Kidney (tissue), 14 donors: ENCODE measurements around the gene ATP8B1. TPM values are rescaled to one million over a fixed set of nuclear protein-coding genes. Genes with fewer than 3 reads are reported as not detected.

ENCODE experiments used
- DNase-seq, 5 donors: peaks; one replicate each; pipeline ENCODE4 v3.0.0-alpha.2; 2013 to 2020
- FAIRE-seq: peaks from 2 replicates; lab custom pipeline; 2012; peaks lifted over from hg19 to GRCh38; lab: Jason Lieb, UNC
- H3K27ac ChIP-seq, 2 donors: one replicate each; pipeline ENCODE4 v1.7.0; 2013; ENCODE audit warnings: low read depth in 2 of 2, low read length in 2 of 2, inconsistent platforms in 1 of 2
- H3K27me3 ChIP-seq: one replicate; pipeline ENCODE4 v1.7.1; 2013; ENCODE audit warnings: low read length, inconsistent platforms; ENCODE audit not compliant: control insufficient read depth, insufficient read depth
- H3K36me3 ChIP-seq, 3 donors: one replicate each; pipeline versions ENCODE4 v1.7.0 to v1.7.1; 2013; ENCODE audit warnings: low read length in 3 of 3, control low read depth in 1 of 3, inconsistent platforms in 1 of 3; ENCODE audit not compliant: insufficient read depth in 3 of 3, control insufficient read depth in 2 of 3
- H3K4me1 ChIP-seq, 3 donors: one replicate each; pipeline versions ENCODE4 v1.7.0 to v1.7.1; 2013; ENCODE audit warnings: low read length in 3 of 3, inconsistent platforms in 1 of 3, low read depth in 1 of 3; ENCODE audit not compliant: control insufficient read depth in 2 of 3, insufficient read depth in 2 of 3
- H3K4me3 ChIP-seq, 3 donors: one replicate each; pipeline versions ENCODE4 v1.7.0 to v1.8.1; 2013; ENCODE audit warnings: low read length in 3 of 3, control low read depth in 1 of 3, inconsistent platforms in 1 of 3
- H3K9ac ChIP-seq, 3 donors: one replicate each; pipeline versions ENCODE4 v1.7.0 to v1.7.1; 2013; ENCODE audit warnings: low read length in 3 of 3, control low read depth in 1 of 3, inconsistent platforms in 1 of 3
- H3K9me3 ChIP-seq, 3 donors: one replicate each; pipeline versions ENCODE4 v1.7.0 to v1.7.1; 2013; ENCODE audit warnings: low read length in 3 of 3, control low read depth in 1 of 3, inconsistent platforms in 1 of 3; ENCODE audit not compliant: control insufficient read depth in 2 of 3, insufficient read depth in 1 of 3
- intact Hi-C: fragments of 100-400 bp; cut with DNase I; formaldehyde crosslinking; loops from one replicate; pipeline ENCODE4 v1.11.1; 2022
- polyA plus RNA-seq: library from polyadenylated mRNA; stranded (reverse); fragments of 350-450 nt; fragmentation: Illumina TruSeq; extraction: RNeasy Lipid Tissue Mini Kit (QIAGEN cat#74804); gene quantifications from one replicate; pipeline ENCODE4 v1.2.3, GENCODE V29; 2014; ENCODE audit warnings: low read depth, low replicate concordance; ENCODE audit not compliant: insufficient read depth
- total RNA-seq: library from RNA; stranded (reverse); fragmentation: NEBNext Ultra II Directional; extraction: Animal tissue kit (Norgen Biotek cat#: 25700); gene quantifications from one replicate; pipeline ENCODE4 v1.2.1, GENCODE V29; 2021
- TF ChIP-seq, protein P1 (sequence below): IDR thresholded peaks from 3 replicates; pipeline ENCODE4 v1.5.1; 2012; ENCODE audit warnings: mild to moderate bottlenecking, moderate library complexity, borderline replicate concordance; ENCODE audit not compliant: insufficient read depth; ENCODE audit errors: extremely low read depth
- donor health status: control.
- donor health status: control.
- donor health status: control.
- donor health status: control.
- donor health status: control.
- donor health status: DM: yes; HTN: yes; CAD: no.
- donor health status: Normal renal cell carcinoma (clear cell type).

The ATP8B1 gene
- total and polyA plus RNA-seq, 2 donors from 2014 or later: 5.2 to 40.8 TPM

DNA sequence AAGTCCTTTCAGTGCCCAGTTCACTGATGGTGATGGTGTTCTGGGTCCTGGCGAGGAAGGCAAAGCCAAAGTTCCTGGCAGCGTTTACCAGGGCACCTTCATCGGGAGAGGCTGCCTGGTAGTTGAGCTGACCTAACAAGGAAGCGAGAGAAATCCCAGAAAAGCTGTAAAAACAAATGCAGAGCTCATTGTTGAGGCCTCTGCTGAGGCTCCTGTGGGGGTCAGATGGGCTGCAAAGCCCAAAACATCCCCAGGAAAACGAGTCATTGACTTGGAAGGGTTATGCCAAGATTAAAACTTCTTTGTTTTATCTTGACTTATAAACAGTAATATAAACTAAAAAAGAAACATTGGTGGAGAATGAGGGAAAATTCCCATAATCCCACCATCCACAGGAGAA is 128.2 kb downstream of the ATP8B1 start:
- Histone ChIP-seq H3K9ac (no peak overlapping the region), H3K9me3 (no peaks in the 10 kb centered on the region), H3K4me3 (no peak overlapping the region), H3K27me3 (no peaks in the 10 kb centered on the region), H3K27ac (no peak overlapping the region), H3K4me1 (no peaks in the 10 kb centered on the region), H3K36me3 (peaks cover 0 to 4% (median 0%) of the 10 kb centered on the region in 3 donors)
- DNase-seq (no peak), FAIRE-seq (no peak)
- TF ChIP-seq, protein P1, sequence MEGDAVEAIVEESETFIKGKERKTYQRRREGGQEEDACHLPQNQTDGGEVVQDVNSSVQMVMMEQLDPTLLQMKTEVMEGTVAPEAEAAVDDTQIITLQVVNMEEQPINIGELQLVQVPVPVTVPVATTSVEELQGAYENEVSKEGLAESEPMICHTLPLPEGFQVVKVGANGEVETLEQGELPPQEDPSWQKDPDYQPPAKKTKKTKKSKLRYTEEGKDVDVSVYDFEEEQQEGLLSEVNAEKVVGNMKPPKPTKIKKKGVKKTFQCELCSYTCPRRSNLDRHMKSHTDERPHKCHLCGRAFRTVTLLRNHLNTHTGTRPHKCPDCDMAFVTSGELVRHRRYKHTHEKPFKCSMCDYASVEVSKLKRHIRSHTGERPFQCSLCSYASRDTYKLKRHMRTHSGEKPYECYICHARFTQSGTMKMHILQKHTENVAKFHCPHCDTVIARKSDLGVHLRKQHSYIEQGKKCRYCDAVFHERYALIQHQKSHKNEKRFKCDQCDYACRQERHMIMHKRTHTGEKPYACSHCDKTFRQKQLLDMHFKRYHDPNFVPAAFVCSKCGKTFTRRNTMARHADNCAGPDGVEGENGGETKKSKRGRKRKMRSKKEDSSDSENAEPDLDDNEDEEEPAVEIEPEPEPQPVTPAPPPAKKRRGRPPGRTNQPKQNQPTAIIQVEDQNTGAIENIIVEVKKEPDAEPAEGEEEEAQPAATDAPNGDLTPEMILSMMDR: no peak
- intact Hi-C loops: no loop called here

DNA sequence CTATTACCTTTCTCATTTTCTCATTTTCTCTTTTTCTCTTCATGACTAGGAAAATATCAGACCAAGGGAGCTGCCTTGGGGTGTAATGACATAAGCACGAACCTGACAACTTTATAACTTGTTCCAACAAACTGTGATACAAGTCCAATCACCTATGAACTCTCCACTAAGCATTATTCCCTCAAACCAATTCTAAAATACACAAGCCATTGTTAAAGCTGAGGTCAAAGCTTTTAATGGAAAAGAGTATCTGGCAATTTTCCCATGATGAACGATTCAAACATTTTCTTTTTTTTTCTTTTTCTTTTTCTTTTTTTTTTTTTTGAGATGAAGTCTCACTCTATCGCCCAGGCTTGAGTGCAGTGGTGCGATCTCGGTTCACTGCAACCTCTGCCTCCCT is 133.1 kb downstream of the ATP8B1 start:
- H3K9me3 ChIP-seq: no peaks in the 10 kb centered on the region
- no peak overlapping the region for H3K27ac ChIP-seq
- H3K9ac ChIP-seq: no peak overlapping the region
- peaks cover 0 to 4% (median 4%) of the 10 kb centered on the region in 3 donors for H3K36me3 ChIP-seq
- H3K4me1 ChIP-seq: no peaks in the 10 kb centered on the region
- no peak for FAIRE-seq
- H3K27me3 ChIP-seq: no peaks in the 10 kb centered on the region
- TF ChIP-seq, protein P1: no peak
- DNase-seq: no peak
- H3K4me3 ChIP-seq: no peak overlapping the region
- intact Hi-C loops: no loop called here

DNA sequence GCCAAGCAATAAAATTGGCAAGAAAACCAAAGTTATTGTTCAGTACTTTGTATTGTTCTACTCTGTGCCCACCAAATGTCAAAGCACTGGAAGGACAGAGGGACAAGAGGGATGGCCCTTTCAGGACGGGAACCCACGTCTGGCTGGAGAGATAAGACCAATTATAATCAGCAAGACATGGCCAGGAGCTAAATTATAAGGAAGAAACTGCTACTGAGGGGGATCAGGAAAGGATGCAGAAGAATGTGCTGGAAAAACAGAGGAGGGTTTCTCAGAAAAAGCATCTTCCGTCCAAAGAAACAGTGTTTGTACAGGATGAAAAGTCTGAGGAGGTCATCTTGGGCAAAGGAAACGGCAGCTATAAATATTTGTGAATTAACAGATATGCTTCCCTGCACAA is 135.1 kb downstream of the ATP8B1 start:
- no peaks in the 10 kb centered on the region for H3K4me1 ChIP-seq
- FAIRE-seq (no peak), DNase-seq (peak in 1 of 5 donors; percentile 40)
- no peaks in the 10 kb centered on the region for H3K27me3 ChIP-seq
- H3K4me3 ChIP-seq: no peak overlapping the region
- no peaks in the 10 kb centered on the region for H3K9me3 ChIP-seq
- intact Hi-C loops: no loop called here
- H3K27ac ChIP-seq: no peak overlapping the region
- no peak overlapping the region for H3K9ac ChIP-seq
- H3K36me3 ChIP-seq: peaks cover 0 to 4% (median 4%) of the 10 kb centered on the region in 3 donors
- TF ChIP-seq, protein P1: no peak
